H9 (cell line): ENCODE measurements around the gene VPS13A. TPM values are rescaled to one million over a fixed set of nuclear protein-coding genes. Genes with fewer than 3 reads are reported as not detected.
"Not testable (repeated sequence)": the region's sequence is repeated elsewhere in the genome, so short reads cannot be mapped to it uniquely, and the experiment has no call there.

Experiments
- DNase-seq: peaks from one replicate; pipeline ENCODE4 v3.0.0-alpha.2; 2017
- H2AFZ ChIP-seq: one replicate; pipeline ENCODE4 v1.6.1; 2013; ENCODE audit warnings: mild to moderate bottlenecking, low read length, control low read depth, moderate library complexity
- H2AK5ac ChIP-seq: 2 replicates; pipeline ENCODE4 v1.6.1; 2013; ENCODE audit warnings: low read length, control low read depth, mixed read lengths; ENCODE audit not compliant: insufficient read length
- H2BK120ac ChIP-seq: one replicate; pipeline ENCODE4 v1.6.1; 2013; ENCODE audit warnings: low read depth, mild to moderate bottlenecking, low read length, control low read depth, inconsistent platforms; ENCODE audit not compliant: poor library complexity, severe bottlenecking
- H2BK12ac ChIP-seq: 2 replicates; pipeline ENCODE4 v1.6.1; 2013; ENCODE audit warnings: low read length, control low read depth, mixed read lengths, low read depth; ENCODE audit not compliant: insufficient read length
- H2BK15ac ChIP-seq: 2 replicates; pipeline ENCODE4 v1.6.1; 2013; ENCODE audit warnings: low read depth, low read length, control low read depth
- H2BK20ac ChIP-seq: one replicate; pipeline ENCODE4 v1.6.1; 2013; ENCODE audit warnings: low read depth, mild to moderate bottlenecking, low read length, control low read depth, inconsistent platforms; ENCODE audit not compliant: poor library complexity, severe bottlenecking
- H2BK5ac ChIP-seq: 2 replicates; pipeline ENCODE4 v1.6.1; 2013; ENCODE audit warnings: low read length, control low read depth, mixed read lengths; ENCODE audit not compliant: insufficient read length
- H3K14ac ChIP-seq: 2 replicates; pipeline ENCODE4 v1.6.1; 2013; ENCODE audit warnings: low read length, control low read depth; ENCODE audit not compliant: insufficient read depth
- H3K18ac ChIP-seq: 2 replicates; pipeline ENCODE4 v1.6.1; 2013; ENCODE audit warnings: low read depth, mild to moderate bottlenecking, mixed read lengths, low read length, control low read depth; ENCODE audit not compliant: insufficient read length
- H3K23ac ChIP-seq: 2 replicates; pipeline ENCODE4 v1.6.1; 2013; ENCODE audit warnings: low read length, control low read depth, mixed read lengths, low read depth; ENCODE audit not compliant: insufficient read length
- H3K23me2 ChIP-seq: 2 replicates; pipeline ENCODE4 v1.6.1; 2013; ENCODE audit warnings: low read depth, mild to moderate bottlenecking, mixed read lengths, low read length, control low read depth; ENCODE audit not compliant: insufficient read length, poor library complexity, severe bottlenecking
- H3K27ac ChIP-seq: 2 replicates; pipeline ENCODE4 v1.5.1; 2013; ENCODE audit warnings: low read length, control low read depth, mixed read lengths, low read depth; ENCODE audit not compliant: insufficient read length
- H3K27me3 ChIP-seq: 2 replicates; pipeline ENCODE4 v1.6.1; 2013; ENCODE audit warnings: low read length, control low read depth, inconsistent platforms; ENCODE audit not compliant: insufficient read depth
- H3K4ac ChIP-seq: 2 replicates; pipeline ENCODE4 v1.6.1; 2013; ENCODE audit warnings: low read depth, mild to moderate bottlenecking, control low read depth, inconsistent platforms, low read length, moderate library complexity
- H3K4me1 ChIP-seq: 2 replicates; pipeline ENCODE4 v1.6.1; 2013; ENCODE audit warnings: low read length, control low read depth, inconsistent platforms; ENCODE audit not compliant: insufficient read depth
- H3K4me2 ChIP-seq: 2 replicates; pipeline ENCODE4 v1.6.1; 2013; ENCODE audit warnings: low read length, control low read depth, mixed read lengths; ENCODE audit not compliant: insufficient read length, insufficient read depth
- H3K56ac ChIP-seq: 2 replicates; pipeline ENCODE4 v1.6.1; 2013; ENCODE audit warnings: low read depth, mild to moderate bottlenecking, mixed read lengths, low read length, control low read depth; ENCODE audit not compliant: insufficient read length
- H3K79me1 ChIP-seq: 2 replicates; pipeline ENCODE4 v1.6.1; 2013; ENCODE audit warnings: low read depth, mild to moderate bottlenecking, moderate library complexity, low read length, control low read depth, inconsistent platforms; ENCODE audit not compliant: insufficient read depth, poor library complexity, severe bottlenecking
- H3K79me2 ChIP-seq: 2 replicates; pipeline ENCODE4 v1.6.1; 2013; ENCODE audit warnings: low read length, control low read depth, inconsistent platforms; ENCODE audit not compliant: insufficient read depth
- H3K9ac ChIP-seq: 2 replicates; pipeline ENCODE4 v1.6.1; 2013; ENCODE audit warnings: low read length, control low read depth, mixed read lengths; ENCODE audit not compliant: insufficient read length; ENCODE audit errors: extremely low read depth
- H3K9me3 ChIP-seq: one replicate; pipeline ENCODE4 v1.6.1; 2013; ENCODE audit warnings: low read depth, low read length, inconsistent platforms; ENCODE audit not compliant: control insufficient read depth
- H3T11ph ChIP-seq: one replicate; pipeline ENCODE4 v1.6.1; 2013; ENCODE audit warnings: mild to moderate bottlenecking, low read length, control low read depth, inconsistent platforms
- H4K20me1 ChIP-seq: one replicate; pipeline ENCODE4 v1.6.1; 2013; ENCODE audit not compliant: control insufficient read depth, insufficient read length, insufficient read depth
- H4K5ac ChIP-seq: 2 replicates; pipeline ENCODE4 v1.6.1; 2013; ENCODE audit warnings: low read depth, mild to moderate bottlenecking, mixed read lengths, low read length, control low read depth; ENCODE audit not compliant: insufficient read length
- H4K8ac ChIP-seq: replicated peaks from 2 replicates; pipeline ENCODE4 v1.6.1; 2013; ENCODE audit warnings: low read length, control low read depth, mixed read lengths, low read depth; ENCODE audit not compliant: insufficient read length
- H4K91ac ChIP-seq: 2 replicates; pipeline ENCODE4 v1.6.1; 2013; ENCODE audit warnings: low read depth, mild to moderate bottlenecking, moderate library complexity, mixed read lengths, low read length, control low read depth; ENCODE audit not compliant: insufficient read length
- H3K27ac Mint-ChIP-seq, 3 experiments: 2 replicates in 2 of 3; 3 replicates in 1 of 3; pipeline ENCODE4 v1.8.0; 2020 to 2021; ENCODE audit warnings: mixed read lengths in 3 of 3, mild to moderate bottlenecking in 1 of 3, moderate library complexity in 1 of 3
- H3K27me3 Mint-ChIP-seq: 2 replicates; pipeline ENCODE4 v1.8.0; 2021; ENCODE audit warnings: low read depth, mild to moderate bottlenecking, moderate library complexity, mixed read lengths
- H3K36me3 Mint-ChIP-seq, 3 experiments: 2 replicates in 2 of 3; 3 replicates in 1 of 3; pipeline ENCODE4 v1.8.0; 2020 to 2021; ENCODE audit warnings: low read depth in 3 of 3, mixed read lengths in 3 of 3; ENCODE audit not compliant: insufficient read depth in 1 of 3
- H3K4me1 Mint-ChIP-seq, 2 experiments: 2 replicates each; pipeline ENCODE4 v1.8.0; 2020; ENCODE audit warnings: mixed read lengths in 2 of 2
- H3K4me3 Mint-ChIP-seq, 2 experiments: 2 replicates in 1 of 2; 3 replicates in 1 of 2; pipeline ENCODE4 v1.8.0; 2020 to 2021; ENCODE audit warnings: mild to moderate bottlenecking in 2 of 2, mixed read lengths in 2 of 2, moderate library complexity in 1 of 2
- H3K9me3 Mint-ChIP-seq, 2 experiments: 2 replicates in 1 of 2; 3 replicates in 1 of 2; pipeline ENCODE4 v1.8.0; 2020; ENCODE audit warnings: mild to moderate bottlenecking in 2 of 2, mixed read lengths in 2 of 2, moderate library complexity in 1 of 2
- CTCF ChIP-seq: fragments of 200-600 bp; sonication (generic); conservative IDR thresholded peaks from 3 replicates; pipeline ENCODE4 v1.8.0; 2021; ENCODE audit warnings: antibody characterized with exemption, mild to moderate bottlenecking
- WGBS: extraction: QIAGEN DNeasy Blood & Tissue Kit; methylation state at CpG from one replicate; pipeline ENCODE4 v1.1.7; 2013; ENCODE audit warnings: missing lambda C conversion rate, low lambda C conversion rate, mixed read lengths; ENCODE audit not compliant: insufficient read length; ENCODE audit errors: extremely low coverage; 5-methylcytosine and 5-hydroxymethylcytosine counted together
- total RNA-seq: library from RNA; stranded (reverse); gene quantifications from 2 replicates; pipeline ENCODE4 v1.2.1, GENCODE V29; 2021

The VPS13A gene
- total RNA-seq, 1 experiment from 2014 or later = 34.0 TPM

- Histone ChIP-seq H3K27ac (no peak overlapping the region), H4K91ac (no peak overlapping the region), H3K23me2 (no peaks in the 10 kb centered on the region), H4K20me1 (no peaks in the 10 kb centered on the region), H2BK5ac (no peak overlapping the region), H3K27me3 (no peaks in the 10 kb centered on the region), H3K14ac (no peak overlapping the region), H2AK5ac (no peak overlapping the region), H2BK120ac (no peak overlapping the region), H3K4ac (no peak overlapping the region), H3K56ac (no peak overlapping the region), H2AFZ (no peak overlapping the region), H3K79me1 (no peaks in the 10 kb centered on the region), H3K9me3 (no peaks in the 10 kb centered on the region), H3K23ac (no peak overlapping the region), H2BK12ac (no peak overlapping the region), H3K4me2 (no peak overlapping the region), H3K79me2 (no peaks in the 10 kb centered on the region; the same call in 1 of the 2 replicates), H3K4me1 (no peaks in the 10 kb centered on the region), H4K5ac (no peak overlapping the region), H3K9ac (no peak overlapping the region), H2BK20ac (no peak overlapping the region), H4K8ac (no peak overlapping the region), H3T11ph (no peak overlapping the region), H3K18ac (no peak overlapping the region), H2BK15ac (no peak overlapping the region)
- Mint-ChIP-seq H3K9me3 (peaks cover 15 to 29% of the 10 kb centered on the region in 2 experiments), H3K4me3 (no peak overlapping the region), H3K36me3 (peaks cover 44 to 57% (median 53%) of the 10 kb centered on the region in 3 experiments), H3K4me1 (no peaks in the 10 kb centered on the region; a peak in 1 of 4 replicates), H3K27me3 (no peaks in the 10 kb centered on the region), H3K27ac (no peak overlapping the region)
- TF ChIP-seq CTCF = no peak
- no peak for DNase-seq
- no CpG with 5 or more reads among the region's 8 CpGs for WGBS
Measured at GRCh38 chr9:77261605-77262004, 84.3 kb downstream of the VPS13A start.

GRCh38 chr9:77267762-77268161 lies 90.4 kb downstream of the VPS13A start:
- not testable (repeated sequence) for H3K23me2 ChIP-seq, H4K91ac ChIP-seq, H3K9ac ChIP-seq, H2AK5ac ChIP-seq, H2BK12ac ChIP-seq, H3K4me3 Mint-ChIP-seq, H2BK5ac ChIP-seq, H3K79me1 ChIP-seq, H3K4me1 ChIP-seq, H2BK15ac ChIP-seq, H3K27ac Mint-ChIP-seq, H4K8ac ChIP-seq, H3T11ph ChIP-seq, H3K56ac ChIP-seq, H3K79me2 ChIP-seq, H3K23ac ChIP-seq, H3K14ac ChIP-seq, H3K27ac ChIP-seq, H2AFZ ChIP-seq, H4K5ac ChIP-seq, H3K27me3 ChIP-seq, H3K18ac ChIP-seq, H2BK120ac ChIP-seq, H3K9me3 ChIP-seq, H3K4me2 ChIP-seq, DNase-seq, H4K20me1 ChIP-seq, H3K4ac ChIP-seq, H3K27me3 Mint-ChIP-seq, H2BK20ac ChIP-seq
- WGBS = no CpG with 5 or more reads among the region's 5 CpGs
- H3K9me3 Mint-ChIP-seq = peaks cover 12 to 29% of the 10 kb centered on the region in 2 experiments
- H3K4me1 Mint-ChIP-seq = peaks cover 18 to 25% of the 10 kb centered on the region in 2 experiments
- H3K36me3 Mint-ChIP-seq = peaks cover 36 to 47% (median 43%) of the 10 kb centered on the region in 3 experiments
